Neuronal stem cell (in vitro differentiated cells): Measurements from ENCODE around the gene BNIP3.
"Not testable (repeated sequence)": the region's sequence is repeated elsewhere in the genome, so short reads cannot be mapped to it uniquely, and the experiment has no call there.

Experiments used
- DNase-seq: peaks from one replicate; pipeline ENCODE4 v3.0.0-alpha.2; 2013; ENCODE audit warnings: low spot score
- H2AFZ ChIP-seq: one replicate; pipeline ENCODE4 v1.6.1; 2013; ENCODE audit warnings: mild to moderate bottlenecking, low read length, inconsistent platforms
- H2AK5ac ChIP-seq: 2 replicates; pipeline ENCODE4 v1.6.1; 2013; ENCODE audit warnings: low read depth, mild to moderate bottlenecking, inconsistent platforms, low read length, moderate library complexity, mixed read lengths
- H2BK120ac ChIP-seq: 2 replicates; pipeline ENCODE4 v1.6.1; 2013; ENCODE audit warnings: low read depth, mild to moderate bottlenecking, inconsistent platforms, low read length, moderate library complexity, mixed read lengths
- H2BK12ac ChIP-seq: one replicate; pipeline ENCODE4 v1.6.1; 2013; ENCODE audit warnings: low read length, inconsistent platforms
- H2BK15ac ChIP-seq: 2 replicates; pipeline ENCODE4 v1.6.1; 2013; ENCODE audit warnings: mild to moderate bottlenecking, low read length, inconsistent platforms, mixed read lengths
- H2BK5ac ChIP-seq: one replicate; pipeline ENCODE4 v1.6.1; 2013; ENCODE audit warnings: inconsistent platforms, mild to moderate bottlenecking, low read length, moderate library complexity
- H3K14ac ChIP-seq: one replicate; pipeline ENCODE4 v1.6.1; 2013; ENCODE audit warnings: low read length, inconsistent platforms
- H3K18ac ChIP-seq: 2 replicates; pipeline ENCODE4 v1.6.1; 2013; ENCODE audit warnings: low read length, inconsistent platforms
- H3K23ac ChIP-seq: 2 replicates; pipeline ENCODE4 v1.6.1; 2013; ENCODE audit warnings: low read depth, mild to moderate bottlenecking, mixed read lengths, low read length, inconsistent platforms; ENCODE audit not compliant: poor library complexity
- H3K27ac ChIP-seq: replicated peaks from 3 replicates; pipeline ENCODE4 v1.5.1; 2013; ENCODE audit warnings: low read length, inconsistent platforms
- H3K27me3 ChIP-seq, 3 experiments: 2 replicates each; pipeline ENCODE4 v1.6.1; 2013; ENCODE audit warnings: low read length in 3 of 3, mild to moderate bottlenecking in 2 of 3, inconsistent platforms in 1 of 3, low read depth in 1 of 3, mixed read lengths in 1 of 3, moderate library complexity in 1 of 3; ENCODE audit not compliant: control insufficient read depth in 3 of 3, insufficient read depth in 3 of 3
- H3K36me3 ChIP-seq, 2 donors: replicated peaks in 1 of 2; 2 replicates each; pipeline ENCODE4 v1.6.1; 2013; ENCODE audit warnings: low read length in 2 of 2; ENCODE audit not compliant: control insufficient read depth in 2 of 2, insufficient read depth in 2 of 2
- H3K4ac ChIP-seq: 2 replicates; pipeline ENCODE4 v1.6.1; 2013; ENCODE audit warnings: inconsistent platforms, mild to moderate bottlenecking, low read length, moderate library complexity
- H3K4me1 ChIP-seq, 2 donors: 1 replicate in 1 of 2; 2 replicates in 1 of 2; pipeline ENCODE4 v1.6.1; 2013; ENCODE audit warnings: low read length in 2 of 2, low read depth in 1 of 2; ENCODE audit not compliant: control insufficient read depth in 2 of 2, insufficient read depth in 1 of 2
- H3K4me2 ChIP-seq: one replicate; pipeline ENCODE4 v1.6.1; 2013; ENCODE audit warnings: mild to moderate bottlenecking, low read length, inconsistent platforms; ENCODE audit not compliant: insufficient read depth, poor library complexity, severe bottlenecking
- H3K4me3 ChIP-seq, 2 donors: 2 replicates each; pipeline ENCODE4 v1.5.1; 2013; ENCODE audit warnings: low read length in 2 of 2, mild to moderate bottlenecking in 2 of 2, inconsistent platforms in 1 of 2, moderate library complexity in 1 of 2
- H3K79me1 ChIP-seq: one replicate; pipeline ENCODE4 v1.6.1; 2013; ENCODE audit warnings: low read depth, mild to moderate bottlenecking, inconsistent platforms, low read length, moderate library complexity
- H3K9ac ChIP-seq: one replicate; pipeline ENCODE4 v1.6.1; 2013; ENCODE audit warnings: mild to moderate bottlenecking, low read depth, low read length, inconsistent platforms; ENCODE audit not compliant: poor library complexity
- H3K9me3 ChIP-seq, 2 donors: replicated peaks in 1 of 2; 2 replicates each; pipeline versions ENCODE3 to v1.6.1; 2013; ENCODE audit warnings: low read length in 2 of 2, mild to moderate bottlenecking in 2 of 2, inconsistent platforms in 1 of 2, low read depth in 1 of 2, mixed read lengths in 1 of 2, moderate library complexity in 1 of 2; ENCODE audit not compliant: control insufficient read depth in 2 of 2, insufficient read depth in 1 of 2
- H4K8ac ChIP-seq: one replicate; pipeline ENCODE4 v1.6.1; 2013; ENCODE audit warnings: low read depth, mild to moderate bottlenecking, inconsistent platforms, low read length, moderate library complexity
- H4K91ac ChIP-seq: one replicate; pipeline ENCODE4 v1.6.1; 2013; ENCODE audit warnings: low read length, low read depth, mild to moderate bottlenecking, inconsistent platforms; ENCODE audit not compliant: poor library complexity
- WGBS, 2 donors: extraction: QIAGEN DNeasy Blood & Tissue Kit; methylation state at CpG; one replicate each; pipeline ENCODE4 v1.1.7; 2013; ENCODE audit warnings: missing lambda C conversion rate in 2 of 2, mixed read lengths in 1 of 2; ENCODE audit not compliant: insufficient read length in 2 of 2, insufficient replicate concordance in 1 of 2; ENCODE audit errors: extremely low coverage in 2 of 2; 5-methylcytosine and 5-hydroxymethylcytosine counted together

Gene BNIP3

DNA sequence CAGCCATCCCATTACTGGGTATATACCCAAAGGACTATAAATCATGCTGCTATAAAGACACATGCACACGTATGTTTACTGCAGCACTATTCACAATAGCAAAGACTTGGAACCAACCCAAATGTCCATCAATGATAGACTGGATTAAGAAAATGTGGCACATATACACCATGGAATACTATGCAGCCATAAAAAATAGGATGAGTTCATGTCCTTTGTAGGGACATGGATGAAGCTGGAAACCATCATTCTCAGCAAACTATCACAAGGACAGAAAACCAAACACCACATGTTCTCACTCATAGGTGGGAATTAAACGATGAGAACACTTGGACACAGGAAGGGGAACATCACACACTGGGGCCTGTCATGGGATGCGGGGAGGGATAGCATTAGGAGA, 6.1 kb upstream of the BNIP3 start:
- H3K4me3 ChIP-seq, H3K18ac ChIP-seq, H3K9me3 ChIP-seq, H3K4ac ChIP-seq, H3K27ac ChIP-seq, H3K36me3 ChIP-seq, H3K4me1 ChIP-seq, H3K23ac ChIP-seq, H4K8ac ChIP-seq, H2AFZ ChIP-seq, H2BK5ac ChIP-seq, H3K27me3 ChIP-seq, H2BK120ac ChIP-seq, H4K91ac ChIP-seq, H3K79me1 ChIP-seq, H3K9ac ChIP-seq, H3K4me2 ChIP-seq, H2AK5ac ChIP-seq, DNase-seq, H2BK15ac ChIP-seq, H2BK12ac ChIP-seq, H3K14ac ChIP-seq: not testable (repeated sequence)
- WGBS, 2 donors = no CpG with 5 or more reads among the region's 3 CpGs

DNA sequence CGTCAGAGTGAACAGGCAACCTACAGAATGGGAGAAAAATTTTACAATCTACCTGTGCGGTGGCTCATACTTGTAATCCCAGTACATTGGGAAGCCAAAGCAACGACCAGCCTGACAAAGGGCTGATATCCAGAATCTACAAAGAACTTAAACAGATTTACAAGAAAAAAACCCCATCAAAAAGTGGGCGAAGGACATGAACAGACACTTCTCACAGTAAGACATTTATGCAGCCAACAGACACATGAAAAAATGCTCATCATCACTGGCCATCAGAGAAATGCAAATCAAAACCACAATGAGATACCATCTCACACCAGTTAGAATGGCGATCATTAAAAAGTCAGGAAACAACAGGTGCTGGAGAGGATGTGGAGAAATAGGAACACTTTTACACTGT, 5.6 kb upstream of the BNIP3 start:
- H2AFZ ChIP-seq, H3K9ac ChIP-seq, H3K4ac ChIP-seq, H2BK5ac ChIP-seq, H3K36me3 ChIP-seq, H3K23ac ChIP-seq, H3K9me3 ChIP-seq, H4K91ac ChIP-seq, H3K79me1 ChIP-seq, H3K4me2 ChIP-seq, H3K4me3 ChIP-seq, H4K8ac ChIP-seq, H3K14ac ChIP-seq, DNase-seq, H2BK15ac ChIP-seq, H2BK120ac ChIP-seq, H2BK12ac ChIP-seq, H2AK5ac ChIP-seq, H3K4me1 ChIP-seq, H3K27ac ChIP-seq, H3K18ac ChIP-seq: not testable (repeated sequence)
- WGBS, 2 donors = no CpG with 5 or more reads among the region's 5 CpGs
- peaks cover 0 to 11% (median 0%) of the 10 kb centered on the region in 3 experiments for H3K27me3 ChIP-seq

DNA sequence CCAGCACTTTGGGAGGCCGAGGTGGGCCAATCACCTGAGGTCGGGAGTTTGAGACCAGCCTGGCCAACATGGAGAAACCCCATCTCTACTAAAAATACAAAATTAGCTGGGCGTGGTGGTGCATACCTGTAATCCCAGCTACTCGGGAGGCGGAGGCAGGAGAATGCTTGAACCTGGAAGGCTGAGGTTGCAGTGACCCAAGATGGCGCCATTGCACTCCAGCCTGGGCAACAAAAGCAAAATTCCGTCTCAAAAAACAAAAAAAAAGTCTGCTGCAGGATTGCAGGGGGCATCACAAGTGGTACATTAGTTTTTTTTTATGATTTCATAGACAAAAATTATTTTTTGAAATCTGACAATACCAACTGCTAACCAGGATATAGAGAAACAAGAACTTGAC, 5.1 kb upstream of the BNIP3 start:
- H3K27ac ChIP-seq, H3K18ac ChIP-seq, H2BK15ac ChIP-seq, H3K4me2 ChIP-seq, H3K4me3 ChIP-seq, H3K9me3 ChIP-seq, H3K4me1 ChIP-seq, H2BK120ac ChIP-seq, H2AFZ ChIP-seq, H3K14ac ChIP-seq, H4K8ac ChIP-seq, H4K91ac ChIP-seq, H3K23ac ChIP-seq, DNase-seq, H3K36me3 ChIP-seq, H2AK5ac ChIP-seq, H3K4ac ChIP-seq, H3K9ac ChIP-seq, H2BK12ac ChIP-seq, H2BK5ac ChIP-seq, H3K79me1 ChIP-seq: not testable (repeated sequence)
- no CpG with 5 or more reads among the region's 7 CpGs for WGBS, 2 donors
- H3K27me3 ChIP-seq = peaks cover 0 to 13% (median 0%) of the 10 kb centered on the region in 3 experiments

DNA sequence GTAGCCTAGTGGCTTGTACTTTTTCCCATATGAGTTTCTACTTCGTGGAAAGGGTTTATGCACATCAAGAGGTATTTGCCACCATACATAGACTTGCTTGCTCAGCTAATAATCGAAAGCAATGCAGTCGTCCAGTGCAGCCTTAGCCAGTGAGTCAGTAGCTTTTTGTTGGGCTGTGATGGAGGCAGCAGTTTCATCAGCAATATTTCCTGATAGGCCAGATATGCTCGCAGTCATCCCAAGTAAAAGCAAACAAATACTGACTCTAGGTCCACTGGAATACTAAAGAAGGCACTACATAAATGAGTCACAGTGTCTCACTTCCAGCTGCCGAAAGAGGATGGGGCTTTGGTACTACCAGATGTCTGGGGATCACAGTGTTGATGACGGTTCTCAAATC, 2.1 kb upstream of the BNIP3 start:
- Histone ChIP-seq H3K9me3 (peaks cover 4 to 6% of the 10 kb centered on the region in 2 donors), H2BK120ac (no peak overlapping the region)
- no CpG with 5 or more reads among the region's 6 CpGs for WGBS, 2 donors

More for the DNA sequence above, 2.1 kb upstream of the BNIP3 start:
- Histone ChIP-seq H3K23ac (no peak overlapping the region), H2AK5ac (no peak overlapping the region), H4K8ac (no peak overlapping the region), H3K36me3 (no peaks in the 10 kb centered on the region), H3K18ac (no peak overlapping the region), H3K27ac (no peak overlapping the region), H3K27me3 (peaks cover 0 to 13% (median 0%) of the 10 kb centered on the region in 3 experiments), H3K79me1 (peaks cover 3% of the 10 kb centered on the region), H2BK15ac (no peak overlapping the region), H4K91ac (no peak overlapping the region), H2BK5ac (no peak overlapping the region), H3K4me3 (no peak overlapping the region), H2BK12ac (no peak overlapping the region), H3K14ac (no peak overlapping the region), H2AFZ (no peak overlapping the region), H3K4me1 (peaks cover 6 to 10% of the 10 kb centered on the region in 2 donors), H3K4me2 (no peak overlapping the region), H3K4ac (no peak overlapping the region), H3K9ac (no peak overlapping the region)
- DNase-seq = no peak
